Measurements from ENCODE around the gene NLGN4X.
"Not testable (repeated sequence)": the region's sequence is repeated elsewhere in the genome, so short reads cannot be mapped to it uniquely, and the experiment has no call there.

The NLGN4X gene

GRCh38 chrX:5916945-5917344 is 311.7 kb downstream of the NLGN4X start:
- ATAC-seq (no peak), DNase-seq (peak; percentile 1)
- no peaks in the 10 kb centered on the region for H3K9me3 Mint-ChIP-seq
- no peaks in the 10 kb centered on the region for H3K27me3 Mint-ChIP-seq
- H3K36me3 Mint-ChIP-seq (ENCODE audit: low read depth) = no peaks in the 10 kb centered on the region
- no peak overlapping the region for H3K27ac Mint-ChIP-seq
- H3K4me1 Mint-ChIP-seq = no peaks in the 10 kb centered on the region
- H3K4me3 Mint-ChIP-seq = no peak overlapping the region

- Mint-ChIP-seq H3K4me1 (no peaks in the 10 kb centered on the region), H3K27ac (no peak overlapping the region), H3K27me3 (no peaks in the 10 kb centered on the region), H3K9me3 (no peaks in the 10 kb centered on the region), H3K36me3 (ENCODE audit: low read depth) (no peaks in the 10 kb centered on the region), H3K4me3 (no peak overlapping the region)
- no peak for DNase-seq
- no peak for ATAC-seq
Observed at GRCh38 chrX:5915783-5916182, 312.9 kb downstream of the NLGN4X start.

GRCh38 chrX:5907207-5907606 is 321.5 kb downstream of the NLGN4X start:
- H3K9me3 Mint-ChIP-seq = no peaks in the 10 kb centered on the region
- no peak overlapping the region for H3K27ac Mint-ChIP-seq
- DNase-seq (no peak), ATAC-seq (no peak)
- no peaks in the 10 kb centered on the region for H3K36me3 Mint-ChIP-seq (ENCODE audit: low read depth)
- H3K4me3 Mint-ChIP-seq = no peak overlapping the region
- no peaks in the 10 kb centered on the region for H3K27me3 Mint-ChIP-seq
- no peaks in the 10 kb centered on the region for H3K4me1 Mint-ChIP-seq

- DNase-seq; H3K27ac Mint-ChIP-seq; H3K4me3 Mint-ChIP-seq; H3K4me1 Mint-ChIP-seq; ATAC-seq; H3K36me3 Mint-ChIP-seq (ENCODE audit: low read depth); H3K9me3 Mint-ChIP-seq; H3K27me3 Mint-ChIP-seq: not testable (repeated sequence)
Observed at GRCh38 chrX:5903586-5904190, 325.0 kb downstream of the NLGN4X start.

GRCh38 chrX:5898463-5898862 is 330.2 kb downstream of the NLGN4X start:
- Mint-ChIP-seq H3K27me3 (no peaks in the 10 kb centered on the region), H3K4me1 (no peaks in the 10 kb centered on the region), H3K27ac (no peak overlapping the region), H3K9me3 (no peaks in the 10 kb centered on the region), H3K36me3 (ENCODE audit: low read depth) (no peaks in the 10 kb centered on the region), H3K4me3 (no peak overlapping the region)
- ATAC-seq = no peak
- no peak for DNase-seq

- DNase-seq (no peak), ATAC-seq (no peak)
- no peak overlapping the region for H3K27ac Mint-ChIP-seq
- H3K36me3 Mint-ChIP-seq (ENCODE audit: low read depth) = no peaks in the 10 kb centered on the region
- H3K27me3 Mint-ChIP-seq = no peaks in the 10 kb centered on the region
- H3K4me1 Mint-ChIP-seq = no peaks in the 10 kb centered on the region
- H3K9me3 Mint-ChIP-seq = no peaks in the 10 kb centered on the region
- no peak overlapping the region for H3K4me3 Mint-ChIP-seq
Observed at GRCh38 chrX:5891378-5891777, 337.3 kb downstream of the NLGN4X start.

- ATAC-seq = no peak
- no peak overlapping the region for H3K27ac Mint-ChIP-seq
- H3K9me3 Mint-ChIP-seq = no peaks in the 10 kb centered on the region
- H3K36me3 Mint-ChIP-seq (ENCODE audit: low read depth) = no peaks in the 10 kb centered on the region
- no peaks in the 10 kb centered on the region for H3K4me1 Mint-ChIP-seq
- H3K4me3 Mint-ChIP-seq = no peak overlapping the region
- DNase-seq = no peak
- no peaks in the 10 kb centered on the region for H3K27me3 Mint-ChIP-seq
Observed at GRCh38 chrX:5876984-5877596, 351.6 kb downstream of the NLGN4X start.

- H3K9me3 Mint-ChIP-seq = peaks cover 5% of the 10 kb centered on the region
- no peak overlapping the region for H3K27ac Mint-ChIP-seq
- no peak for DNase-seq
- H3K4me3 Mint-ChIP-seq = no peak overlapping the region
- no peak for ATAC-seq
- no peaks in the 10 kb centered on the region for H3K36me3 Mint-ChIP-seq (ENCODE audit: low read depth)
- no peaks in the 10 kb centered on the region for H3K27me3 Mint-ChIP-seq
- no peaks in the 10 kb centered on the region for H3K4me1 Mint-ChIP-seq
Observed at GRCh38 chrX:5870238-5870637, 358.4 kb downstream of the NLGN4X start.

GRCh38 chrX:5869786-5870185 is 358.9 kb downstream of the NLGN4X start:
- H3K27me3 Mint-ChIP-seq = no peaks in the 10 kb centered on the region
- peaks cover 5% of the 10 kb centered on the region for H3K9me3 Mint-ChIP-seq
- H3K36me3 Mint-ChIP-seq (ENCODE audit: low read depth) = no peaks in the 10 kb centered on the region
- DNase-seq (no peak), ATAC-seq (no peak)
- no peak overlapping the region for H3K4me3 Mint-ChIP-seq
- H3K27ac Mint-ChIP-seq = no peak overlapping the region
- H3K4me1 Mint-ChIP-seq = no peaks in the 10 kb centered on the region

- Mint-ChIP-seq H3K27ac (no peak overlapping the region), H3K4me1 (no peaks in the 10 kb centered on the region)
Observed at GRCh38 chrX:5867778-5868177, 360.9 kb downstream of the NLGN4X start.

GRCh38 chrX:5857232-5857631 is 371.4 kb downstream of the NLGN4X start:
- no peaks in the 10 kb centered on the region for H3K27me3 Mint-ChIP-seq
- H3K27ac Mint-ChIP-seq = no peak overlapping the region
- no peak for DNase-seq
- H3K36me3 Mint-ChIP-seq (ENCODE audit: low read depth) = no peaks in the 10 kb centered on the region
- ATAC-seq = no peak
- no peak overlapping the region for H3K4me3 Mint-ChIP-seq
- no peaks in the 10 kb centered on the region for H3K9me3 Mint-ChIP-seq
- no peaks in the 10 kb centered on the region for H3K4me1 Mint-ChIP-seq

More at GRCh38 chrX:5867778-5868177, 360.9 kb downstream of the NLGN4X start:
- no peak for ATAC-seq
- H3K36me3 Mint-ChIP-seq (ENCODE audit: low read depth) = no peaks in the 10 kb centered on the region
- no peak for DNase-seq
- H3K9me3 Mint-ChIP-seq = peaks cover 5% of the 10 kb centered on the region
- H3K27me3 Mint-ChIP-seq = no peaks in the 10 kb centered on the region
- H3K4me3 Mint-ChIP-seq = no peak overlapping the region

- Mint-ChIP-seq H3K9me3 (no peaks in the 10 kb centered on the region), H3K27me3 (no peaks in the 10 kb centered on the region), H3K4me3 (no peak overlapping the region), H3K36me3 (ENCODE audit: low read depth) (no peaks in the 10 kb centered on the region), H3K27ac (no peak overlapping the region), H3K4me1 (no peaks in the 10 kb centered on the region)
- ATAC-seq (no peak), DNase-seq (no peak)
Observed at GRCh38 chrX:5852941-5853340, 375.7 kb downstream of the NLGN4X start.

GRCh38 chrX:5842601-5843000 is 386.1 kb downstream of the NLGN4X start:
- H3K4me1 Mint-ChIP-seq = no peaks in the 10 kb centered on the region
- no peak overlapping the region for H3K4me3 Mint-ChIP-seq
- peaks cover 2% of the 10 kb centered on the region for H3K27me3 Mint-ChIP-seq
- H3K27ac Mint-ChIP-seq = no peak overlapping the region
- ATAC-seq = no peak
- peaks cover 4% of the 10 kb centered on the region for H3K9me3 Mint-ChIP-seq
- no peak for DNase-seq
- H3K36me3 Mint-ChIP-seq (ENCODE audit: low read depth) = no peaks in the 10 kb centered on the region
